Activated B cell treated with CpG ODN at 0.5 μM for 24 hours (primary cell): ENCODE results near the gene CFAP61. TPM values are rescaled to one million over a fixed set of nuclear protein-coding genes. Genes with fewer than 3 reads are reported as not detected.

Source experiments
- ATAC-seq: fragments of 200-7000 bp; cut with Tn5 transposase; one replicate; pipeline ENCODE4 v1.10.0; 2021; ENCODE audit warnings: low read depth, mild to moderate bottlenecking, moderate library complexity
- CTCF ChIA-PET: fragments of 350-600 bp; sonication (Branson Sonifier 250); formaldehyde crosslinking; loops from one replicate; lab custom pipeline; 2021; ENCODE audit warnings: antibody characterized with exemption; lab: Charles Lee
- POLR2A ChIA-PET: fragments of 350-600 bp; sonication (Branson Sonifier 250); formaldehyde crosslinking; loops from one replicate; lab custom pipeline; 2021; ENCODE audit warnings: antibody characterized with exemption; lab: Charles Lee
- DNase-seq: peaks from one replicate; pipeline ENCODE4 v3.0.0; 2022
- H3K27ac Mint-ChIP-seq: one replicate; pipeline ENCODE4 v1.8.0; 2020; ENCODE audit warnings: mixed read lengths
- H3K27me3 Mint-ChIP-seq: one replicate; pipeline ENCODE4 v1.8.0; 2021; ENCODE audit warnings: mixed read lengths
- H3K36me3 Mint-ChIP-seq: one replicate; pipeline ENCODE4 v1.8.0; 2021; ENCODE audit warnings: low read depth, mixed read lengths
- H3K4me1 Mint-ChIP-seq: one replicate; pipeline ENCODE4 v1.8.0; 2021; ENCODE audit warnings: mixed read lengths
- H3K4me3 Mint-ChIP-seq: one replicate; pipeline ENCODE4 v1.8.0; 2020; ENCODE audit warnings: mild to moderate bottlenecking, mixed read lengths
- H3K9me3 Mint-ChIP-seq: one replicate; pipeline ENCODE4 v1.8.0; 2020; ENCODE audit warnings: mixed read lengths
- intact Hi-C: fragments of 100-400 bp; cut with micrococcal nuclease; formaldehyde crosslinking; loops from one replicate; pipeline ENCODE4 v1.15.1; 2024
- total RNA-seq: library from RNA; stranded (reverse); gene quantifications from 2 replicates; pipeline ENCODE4 v1.2.3, GENCODE V29; 2022
- TF ChIP-seq, protein P1 (sequence below): fragments of 200-600 bp; IDR thresholded peaks from one replicate; pipeline ENCODE4 v1.8.0; 2022; ENCODE audit warnings: antibody characterized with exemption, mild to moderate bottlenecking

Gene CFAP61
- total RNA-seq, 1 donor from 2014 or later, result not detected

DNA sequence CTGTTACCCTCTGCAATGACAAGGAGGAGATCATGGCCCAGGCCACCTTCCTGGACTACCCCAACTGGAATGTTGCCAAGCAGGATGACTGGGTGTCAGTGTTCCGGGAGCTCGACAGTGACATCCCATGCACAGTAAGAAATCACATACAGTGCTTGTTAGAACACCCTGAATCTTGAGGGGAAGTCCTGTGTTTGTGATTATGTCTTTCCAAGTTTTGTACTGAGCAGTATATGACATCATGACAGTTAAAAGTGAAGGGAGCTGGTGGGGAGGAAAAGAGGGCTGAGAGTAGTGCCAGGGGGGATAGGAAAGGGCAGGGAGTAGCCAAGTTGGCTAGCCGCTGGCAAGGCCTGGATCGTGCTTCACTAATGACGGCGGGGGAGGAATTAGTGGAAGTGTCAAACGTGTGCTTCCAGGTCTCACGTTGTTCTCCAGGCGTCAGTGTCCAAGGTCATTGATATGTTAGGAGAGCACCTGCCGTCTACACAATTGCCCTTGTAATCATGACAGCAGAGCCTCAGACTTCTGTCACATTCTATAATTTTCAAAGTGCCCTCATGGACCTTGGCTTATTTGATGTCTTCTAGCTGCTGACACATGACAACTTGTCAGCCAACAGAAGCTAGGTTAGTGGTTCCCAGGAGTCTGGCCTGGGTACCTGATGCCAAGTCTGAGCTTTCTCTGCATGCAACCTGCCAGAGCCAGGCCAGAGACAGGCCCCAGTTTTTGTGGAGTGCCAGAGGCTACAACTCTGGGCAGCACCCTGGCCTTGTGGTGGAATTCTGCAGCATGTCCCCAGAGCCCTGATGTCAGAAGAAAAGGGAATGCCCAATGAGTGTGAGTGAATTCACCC lies 18.8 kb downstream of the CFAP61 start:
- ATAC-seq, result no peak
- POLR2A ChIA-PET, result interaction anchor here (0.6 kb wide), 1 partner anchor 381 kb away, joined by 3 read pairs; no protein-coding TSS in a partner anchor
- intact Hi-C loops, result no loop called here
- CTCF ChIA-PET, result no interaction called here
- Mint-ChIP-seq H3K4me1 (no peaks in the 10 kb centered on the region), H3K27me3 (peaks cover 12% of the 10 kb centered on the region), H3K4me3 (no peak overlapping the region), H3K9me3 (no peaks in the 10 kb centered on the region), H3K27ac (no peak overlapping the region), H3K36me3 (no peaks in the 10 kb centered on the region)
- TF ChIP-seq, protein P1, sequence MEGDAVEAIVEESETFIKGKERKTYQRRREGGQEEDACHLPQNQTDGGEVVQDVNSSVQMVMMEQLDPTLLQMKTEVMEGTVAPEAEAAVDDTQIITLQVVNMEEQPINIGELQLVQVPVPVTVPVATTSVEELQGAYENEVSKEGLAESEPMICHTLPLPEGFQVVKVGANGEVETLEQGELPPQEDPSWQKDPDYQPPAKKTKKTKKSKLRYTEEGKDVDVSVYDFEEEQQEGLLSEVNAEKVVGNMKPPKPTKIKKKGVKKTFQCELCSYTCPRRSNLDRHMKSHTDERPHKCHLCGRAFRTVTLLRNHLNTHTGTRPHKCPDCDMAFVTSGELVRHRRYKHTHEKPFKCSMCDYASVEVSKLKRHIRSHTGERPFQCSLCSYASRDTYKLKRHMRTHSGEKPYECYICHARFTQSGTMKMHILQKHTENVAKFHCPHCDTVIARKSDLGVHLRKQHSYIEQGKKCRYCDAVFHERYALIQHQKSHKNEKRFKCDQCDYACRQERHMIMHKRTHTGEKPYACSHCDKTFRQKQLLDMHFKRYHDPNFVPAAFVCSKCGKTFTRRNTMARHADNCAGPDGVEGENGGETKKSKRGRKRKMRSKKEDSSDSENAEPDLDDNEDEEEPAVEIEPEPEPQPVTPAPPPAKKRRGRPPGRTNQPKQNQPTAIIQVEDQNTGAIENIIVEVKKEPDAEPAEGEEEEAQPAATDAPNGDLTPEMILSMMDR, result no peak
- DNase-seq, result no peak

DNA sequence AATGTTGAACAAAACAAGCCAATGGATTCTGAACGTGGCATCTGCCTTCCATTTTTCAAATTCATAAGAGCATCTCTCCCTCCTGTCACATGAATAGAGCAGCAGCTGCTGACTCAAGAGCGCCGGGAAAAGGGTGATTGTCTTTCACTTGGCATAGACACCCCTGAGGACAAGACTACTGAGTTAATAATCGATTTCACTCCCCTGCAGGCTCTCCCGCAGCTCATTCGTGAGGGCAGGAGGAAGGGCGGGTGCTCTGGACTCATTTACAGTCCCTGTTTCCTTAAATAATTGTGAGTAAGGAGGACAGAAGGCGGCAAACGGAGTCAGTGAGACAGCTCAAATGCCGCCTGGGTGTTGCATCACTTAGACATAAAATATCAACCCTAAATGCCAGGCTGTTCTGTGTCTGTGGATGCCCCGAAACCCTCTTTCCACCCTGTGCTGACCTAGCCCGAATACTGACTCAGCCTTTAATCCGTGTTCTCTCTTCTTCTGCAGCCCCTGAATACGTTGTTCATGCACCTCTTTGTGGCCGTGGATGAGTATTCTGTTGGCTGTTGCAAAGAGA lies 21.6 kb downstream of the CFAP61 start:
- POLR2A ChIA-PET, result no interaction called here
- Mint-ChIP-seq H3K9me3 (no peaks in the 10 kb centered on the region), H3K27me3 (peaks cover 16% of the 10 kb centered on the region), H3K4me1 (no peaks in the 10 kb centered on the region), H3K36me3 (no peaks in the 10 kb centered on the region), H3K4me3 (no peak overlapping the region), H3K27ac (no peak overlapping the region)
- DNase-seq, result no peak
- ATAC-seq, result no peak
- intact Hi-C loops, result no loop called here
- CTCF ChIA-PET, result no interaction called here
- TF ChIP-seq, protein P1, result no peak

GRCh38 chr20:20075032-20075431 lies 22.7 kb downstream of the CFAP61 start:
- no peaks in the 10 kb centered on the region for H3K4me1 Mint-ChIP-seq
- H3K9me3 Mint-ChIP-seq, result no peaks in the 10 kb centered on the region
- peaks cover 16% of the 10 kb centered on the region for H3K27me3 Mint-ChIP-seq
- intact Hi-C loops, result no loop called here
- H3K4me3 Mint-ChIP-seq, result no peak overlapping the region
- no peaks in the 10 kb centered on the region for H3K36me3 Mint-ChIP-seq
- CTCF ChIA-PET, result no interaction called here
- H3K27ac Mint-ChIP-seq, result no peak overlapping the region
- TF ChIP-seq, protein P1, result no peak
- DNase-seq (no peak), ATAC-seq (no peak)
- POLR2A ChIA-PET, result no interaction called here

DNA sequence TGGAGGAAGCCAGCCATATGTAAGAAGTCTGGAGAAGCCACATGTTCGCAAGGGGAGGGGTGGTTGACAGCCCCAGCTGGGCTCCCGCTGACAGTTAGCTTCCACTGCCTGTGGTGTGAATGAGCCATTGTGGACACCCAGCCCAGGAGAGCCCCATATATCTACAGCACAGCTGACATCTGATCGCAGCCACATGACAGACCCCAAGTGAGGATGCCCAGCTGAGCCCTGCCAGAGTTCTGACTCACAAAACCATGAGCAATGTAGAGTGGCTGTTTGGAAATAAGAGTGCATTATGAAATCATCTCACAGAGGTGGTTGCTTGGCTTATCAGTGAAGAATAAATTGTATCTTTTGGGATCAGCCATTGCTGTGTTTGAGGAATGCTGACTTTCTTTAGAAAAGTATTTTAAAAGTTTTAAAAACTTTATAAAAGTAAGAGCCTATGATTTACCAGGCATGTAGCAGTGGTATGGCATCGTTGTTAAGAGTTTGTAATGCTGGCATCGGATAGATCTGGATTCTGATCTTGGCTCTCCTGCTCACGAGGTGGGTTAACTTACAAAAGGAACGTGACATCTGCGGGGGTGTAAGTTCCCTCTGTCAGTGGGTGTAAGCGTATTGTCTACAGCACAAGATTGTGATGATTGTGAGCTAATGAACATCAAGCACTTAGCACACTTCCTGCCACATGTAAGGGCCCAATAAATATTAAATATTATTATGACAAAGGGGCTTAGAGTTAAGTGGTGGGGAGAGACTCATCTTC lies 24.1 kb downstream of the CFAP61 start:
- TF ChIP-seq, protein P1, result no peak
- CTCF ChIA-PET, result no interaction called here
- no peaks in the 10 kb centered on the region for H3K4me1 Mint-ChIP-seq
- no peak overlapping the region for H3K27ac Mint-ChIP-seq
- intact Hi-C loops, result no loop called here
- POLR2A ChIA-PET, result no interaction called here
- no peak overlapping the region for H3K4me3 Mint-ChIP-seq
- ATAC-seq (no peak), DNase-seq (no peak)
- no peaks in the 10 kb centered on the region for H3K9me3 Mint-ChIP-seq
- H3K27me3 Mint-ChIP-seq, result peaks cover 15% of the 10 kb centered on the region
- H3K36me3 Mint-ChIP-seq, result no peaks in the 10 kb centered on the region

GRCh38 chr20:20078041-20078440 lies 25.7 kb downstream of the CFAP61 start:
- H3K36me3 Mint-ChIP-seq, result no peaks in the 10 kb centered on the region
- ATAC-seq, result no peak
- CTCF ChIA-PET, result no interaction called here

More at GRCh38 chr20:20078041-20078440, 25.7 kb downstream of the CFAP61 start:
- POLR2A ChIA-PET, result no interaction called here
- H3K4me3 Mint-ChIP-seq, result no peak overlapping the region
- intact Hi-C loops, result no loop called here
- no peaks in the 10 kb centered on the region for H3K4me1 Mint-ChIP-seq
- peaks cover 12% of the 10 kb centered on the region for H3K27me3 Mint-ChIP-seq
- TF ChIP-seq, protein P1, result no peak
- H3K9me3 Mint-ChIP-seq, result no peaks in the 10 kb centered on the region
- no peak for DNase-seq
- H3K27ac Mint-ChIP-seq, result no peak overlapping the region
